Stimulated activated CD4-positive, alpha-beta T cell treated with anti-CD3 and anti-CD28 coated beads, TNF-alpha, amount 100 ng/mL, for 48 hours (primary cell): ENCODE data around the gene CCDC59.

Experiments used
- DNase-seq, 3 donors: peaks; one replicate each; pipeline ENCODE4 v3.0.0-alpha.2; 2020; ENCODE audit warnings: low read depth in 3 of 3

Gene CCDC59

DNA sequence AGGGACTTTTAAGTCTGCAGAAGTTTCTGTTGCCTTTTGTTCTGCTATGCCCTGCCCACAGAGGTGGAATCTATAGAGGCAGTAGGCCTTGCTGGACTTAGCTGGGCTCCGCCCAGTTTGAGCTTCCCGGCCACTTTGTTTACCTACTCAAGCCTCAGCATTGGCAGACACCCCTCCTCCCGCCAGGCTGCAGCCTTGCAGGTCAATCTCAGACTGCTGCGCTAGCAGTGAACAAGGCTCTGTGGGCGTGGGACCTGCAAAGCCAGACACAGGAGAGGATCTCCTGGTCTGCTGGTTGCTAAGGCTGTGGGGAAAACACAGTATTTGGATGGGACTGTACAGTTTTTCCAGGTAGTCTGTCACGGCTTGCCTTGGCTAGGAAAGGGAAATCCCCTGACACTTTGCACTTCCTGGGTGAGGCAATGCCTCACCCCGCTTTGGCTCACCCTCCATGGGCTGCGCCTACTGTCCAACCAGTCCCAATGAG is 43.7 kb downstream of the CCDC59 start:
- DNase-seq = no peak
